WTC11 (cell line): ENCODE measurements around the gene SH3BGRL. TPM values are rescaled to one million over a fixed set of nuclear protein-coding genes. Genes with fewer than 3 reads are reported as not detected.

Source experiments
- ATAC-seq: fragments of 200-7000 bp; cut with Tn5 transposase; 2 replicates; pipeline ENCODE4 v1.10.0; 2021; ENCODE audit warnings: mild to moderate bottlenecking, moderate library complexity
- CTCF ChIA-PET: fragments of 300-600 bp; sonication (Branson Sonifier 250); formaldehyde crosslinking; loops from one replicate; lab custom pipeline; 2021; ENCODE audit warnings: antibody characterized with exemption; lab: Charles Lee
- POLR2A ChIA-PET: fragments of 350-600 bp; sonication (Branson Sonifier 250); formaldehyde crosslinking; loops from one replicate; lab custom pipeline; 2021; ENCODE audit warnings: antibody characterized with exemption; lab: Charles Lee
- DNase-seq: peaks from one replicate; pipeline ENCODE4 v3.0.0; 2021; ENCODE audit warnings: low spot score
- H3K27ac Mint-ChIP-seq: 2 replicates; pipeline ENCODE4 v1.8.0; 2021; ENCODE audit warnings: mixed read lengths
- H3K27me3 Mint-ChIP-seq: 2 replicates; pipeline ENCODE4 v1.8.0; 2021; ENCODE audit warnings: low read depth, mild to moderate bottlenecking, moderate library complexity, mixed read lengths
- H3K36me3 Mint-ChIP-seq: 2 replicates; pipeline ENCODE4 v1.8.0; 2021; ENCODE audit warnings: mixed read lengths
- H3K4me1 Mint-ChIP-seq: 2 replicates; pipeline ENCODE4 v1.8.0; 2022; ENCODE audit warnings: mixed read lengths
- H3K4me3 Mint-ChIP-seq: 2 replicates; pipeline ENCODE4 v1.8.0; 2021; ENCODE audit warnings: mild to moderate bottlenecking, moderate library complexity, mixed read lengths
- H3K9me3 Mint-ChIP-seq: 2 replicates; pipeline ENCODE4 v1.8.0; 2021; ENCODE audit warnings: mixed read lengths
- ARID4B ChIP-seq: sonication (generic); formaldehyde crosslinking; IDR thresholded peaks from 2 replicates; pipeline ENCODE4 v1.8.0; 2023; ENCODE audit warnings: missing genetic modification reagents, mild to moderate bottlenecking, borderline replicate concordance
- ATF3 ChIP-seq: sonication (generic); formaldehyde crosslinking; conservative IDR thresholded peaks from 2 replicates; pipeline ENCODE4 v1.8.1; 2022; ENCODE audit warnings: mild to moderate bottlenecking, missing genetic modification reagents
- ESRRA ChIP-seq: sonication (generic); formaldehyde crosslinking; IDR thresholded peaks from 2 replicates; pipeline ENCODE4 v1.8.1; 2022; ENCODE audit warnings: mild to moderate bottlenecking, missing genetic modification reagents, borderline replicate concordance
- FOXK1 ChIP-seq: sonication (generic); formaldehyde crosslinking; IDR thresholded peaks from 2 replicates; pipeline ENCODE4 v1.8.0; 2022; ENCODE audit warnings: mild to moderate bottlenecking, moderate library complexity, missing genetic modification reagents
- GTF2I ChIP-seq: fragments of 250-450 bp; sonication (Bioruptor Pico); conservative IDR thresholded peaks from 2 replicates; pipeline ENCODE4 v1.4.0; 2021; ENCODE audit warnings: mild to moderate bottlenecking
- IRF1 ChIP-seq: sonication (generic); formaldehyde crosslinking; IDR thresholded peaks from 2 replicates; pipeline ENCODE4 v1.8.0; 2023; ENCODE audit warnings: missing genetic modification reagents
- IRF2 ChIP-seq: sonication (generic); formaldehyde crosslinking; IDR thresholded peaks from 2 replicates; pipeline ENCODE4 v1.8.0; 2022; ENCODE audit warnings: low read depth, missing genetic modification reagents, borderline replicate concordance
- MAX ChIP-seq: sonication (generic); formaldehyde crosslinking; IDR thresholded peaks from 2 replicates; pipeline ENCODE4 v1.8.0; 2022; ENCODE audit warnings: mild to moderate bottlenecking, missing genetic modification reagents
- NR3C1 ChIP-seq: sonication (generic); formaldehyde crosslinking; conservative IDR thresholded peaks from 2 replicates; pipeline ENCODE4 v1.8.1; 2023; ENCODE audit warnings: low read depth, mild to moderate bottlenecking, missing genetic modification reagents
- SOX15 ChIP-seq: fragments of 250-450 bp; sonication (Bioruptor Pico); IDR thresholded peaks from 2 replicates; pipeline ENCODE4 v1.9.0; 2021; ENCODE audit warnings: mild to moderate bottlenecking
- STAT6 ChIP-seq: sonication (generic); formaldehyde crosslinking; conservative IDR thresholded peaks from 2 replicates; pipeline ENCODE4 v1.8.1; 2023; ENCODE audit warnings: mild to moderate bottlenecking, low read depth, missing genetic modification reagents, moderate library complexity
- ZNF219 ChIP-seq: sonication (generic); formaldehyde crosslinking; IDR thresholded peaks from 2 replicates; pipeline ENCODE4 v1.8.0; 2023; ENCODE audit warnings: missing genetic modification reagents, mild to moderate bottlenecking, borderline replicate concordance
- ZNF281 ChIP-seq: sonication (generic); formaldehyde crosslinking; IDR thresholded peaks from 2 replicates; pipeline ENCODE4 v1.8.0; 2023; ENCODE audit warnings: mild to moderate bottlenecking, missing genetic modification reagents
- ZNF416 ChIP-seq: fragments of 250-450 bp; sonication (Bioruptor Pico); IDR thresholded peaks from 2 replicates; pipeline ENCODE4 v1.9.0; 2021; ENCODE audit warnings: mild to moderate bottlenecking, inconsistent platforms
- ZNF423 ChIP-seq: fragments of 250-450 bp; sonication (Bioruptor Pico); IDR thresholded peaks from 2 replicates; pipeline ENCODE4 v2.1.2; 2022; ENCODE audit warnings: mild to moderate bottlenecking, moderate library complexity
- ZNF532 ChIP-seq: fragments of 250-450 bp; sonication (Bioruptor Pico); IDR thresholded peaks from 2 replicates; pipeline ENCODE4 v1.9.0; 2021; ENCODE audit warnings: mild to moderate bottlenecking, borderline replicate concordance
- total RNA-seq: library from RNA; stranded (reverse); gene quantifications from 3 replicates; pipeline ENCODE4 v1.2.3, GENCODE V29; 2021

SH3BGRL gene
- total RNA-seq, 1 experiment from 2014 or later = 37.3 TPM

- CTCF ChIA-PET = no interaction called here
- H3K4me1 Mint-ChIP-seq = peaks cover 36% of the 10 kb centered on the region
- DNase-seq = no peak
- H3K4me3 Mint-ChIP-seq = no peak overlapping the region
- POLR2A ChIA-PET = no interaction called here
- no peaks in the 10 kb centered on the region for H3K36me3 Mint-ChIP-seq
- no peaks in the 10 kb centered on the region for H3K27me3 Mint-ChIP-seq
- no peaks in the 10 kb centered on the region; the same call in 1 of the 2 replicates for H3K9me3 Mint-ChIP-seq
- ATAC-seq = no peak
- H3K27ac Mint-ChIP-seq = 0 out of 2 replicates have a peak overlapping the region, but pooled peaks have one; percentile 36
- no peak for TF ChIP-seq SOX15 (CRISPR knock-in tag)
- no peak for TF ChIP-seq ZNF423 (CRISPR knock-in tag)
- no peak for TF ChIP-seq MAX (CRISPR knock-in tag)
- no peak for TF ChIP-seq ZNF416 (CRISPR knock-in tag)
- no peak for TF ChIP-seq STAT6 (CRISPR knock-in tag)
- TF ChIP-seq ATF3 (CRISPR knock-in tag) = no peak
- no peak for TF ChIP-seq FOXK1 (CRISPR knock-in tag)
- TF ChIP-seq IRF2 (CRISPR knock-in tag) = no peak
Measured at GRCh38 chrX:81229901-81230300, 28.0 kb downstream of the SH3BGRL start.

GRCh38 chrX:81231476-81231875 is 29.6 kb downstream of the SH3BGRL start:
- H3K27me3 Mint-ChIP-seq = no peaks in the 10 kb centered on the region
- no peaks in the 10 kb centered on the region for H3K36me3 Mint-ChIP-seq
- ChIA-PET POLR2A (no interaction called here), CTCF (interaction anchor here (1.5 kb wide), 1 partner anchor 146 kb away, joined by 3 read pairs; no protein-coding TSS in a partner anchor)
- peaks cover 40% of the 10 kb centered on the region for H3K4me1 Mint-ChIP-seq
- no peak overlapping the region for H3K4me3 Mint-ChIP-seq
- TF ChIP-seq ARID4B (CRISPR knock-in tag) (no peak), ZNF281 (CRISPR knock-in tag) (no peak), GTF2I (no peak)
- ATAC-seq (no peak), DNase-seq (no peak)
- no peaks in the 10 kb centered on the region; the same call in 1 of the 2 replicates for H3K9me3 Mint-ChIP-seq
- no peak overlapping the region for H3K27ac Mint-ChIP-seq

- no peak overlapping the region for H3K27ac Mint-ChIP-seq
- H3K27me3 Mint-ChIP-seq = no peaks in the 10 kb centered on the region
- DNase-seq = no peak
- H3K4me1 Mint-ChIP-seq = peaks cover 33% of the 10 kb centered on the region
- H3K9me3 Mint-ChIP-seq = no peaks in the 10 kb centered on the region; the same call in 1 of the 2 replicates
- CTCF ChIA-PET = no interaction called here
- POLR2A ChIA-PET = no interaction called here
- H3K36me3 Mint-ChIP-seq = no peaks in the 10 kb centered on the region; the same call in 1 of the 2 replicates
- ATAC-seq = no peak
- H3K4me3 Mint-ChIP-seq = no peak overlapping the region
- TF ChIP-seq ESRRA (CRISPR knock-in tag) (no peak), ZNF416 (CRISPR knock-in tag) (no peak), NR3C1 (CRISPR knock-in tag) (no peak), ZNF532 (CRISPR knock-in tag) (no peak), ZNF219 (CRISPR knock-in tag) (no peak), IRF1 (CRISPR knock-in tag) (no peak)
Measured at GRCh38 chrX:81232218-81232617, 30.3 kb downstream of the SH3BGRL start.
